ENCODE measurements around the gene ESPN. TPM values are rescaled to one million over a fixed set of nuclear protein-coding genes. Genes with fewer than 3 reads are reported as not detected.

The ESPN gene
- total and polyA plus RNA-seq, 2 of the 8 experiments (the other 6 are each of a cell fraction or from before 2014, with no cell fraction given): 5.2 to 16.3 TPM

DNA sequence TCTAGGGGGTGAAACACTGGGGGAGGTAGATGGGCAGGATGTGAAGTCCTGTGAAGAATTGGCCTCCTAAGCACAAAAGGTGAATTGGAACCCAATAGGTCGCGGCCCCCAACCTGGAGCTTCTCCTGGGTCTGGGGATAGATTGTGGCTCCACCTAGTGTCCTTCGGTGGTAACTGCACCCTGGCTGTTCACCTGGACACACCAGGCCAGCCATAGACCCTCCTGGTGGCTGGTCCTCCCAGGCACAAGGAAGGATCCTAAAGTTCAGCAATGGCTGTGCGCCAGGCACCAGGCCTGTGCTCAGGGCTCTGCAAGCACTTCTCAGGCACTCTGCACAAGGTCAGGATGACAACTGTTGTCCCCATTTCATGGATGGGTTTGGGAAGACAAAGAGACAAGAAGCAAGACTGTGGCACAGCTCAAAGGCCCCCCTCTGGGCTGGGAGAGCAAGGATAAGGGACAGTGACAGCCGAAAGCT is 13.5 kb downstream of the ESPN start:
- no peak overlapping the region for H2BK5ac ChIP-seq (ENCODE audit: low read depth, low read length)
- ChIA-PET POLR2A (ENCODE audit: partially characterized antibody) (interaction anchor here (0.6 to 4.4 kb wide), 6 partner anchors 12 to 196 kb away, joined by 3 to 15 read pairs (median 3); no protein-coding TSS in a partner anchor), CTCF (ENCODE audit: partially characterized antibody) (interaction anchor here (0.6 to 18.8 kb wide), 53 partner anchors 8 to 495 kb away, joined by 3 to 321 read pairs (median 6); partner anchors contain the start of genes ESPN, HES2, PLEKHG5 and TNFRSF25)
- no peaks in the 10 kb centered on the region for H4K20me1 ChIP-seq (replicated peaks in 1 of 2; ENCODE audit: control insufficient read depth in 1 of 2, insufficient read depth in 2 of 2, low read length in 2 of 2)
- H3K4me2 ChIP-seq (ENCODE audit: insufficient read depth in 1 of 2, low read depth in 2 of 2, low read length in 2 of 2): no peak overlapping the region
- no peak overlapping the region for H2AK5ac ChIP-seq (ENCODE audit: low read depth, low read length)
- TF ChIP-seq, protein P1, sequence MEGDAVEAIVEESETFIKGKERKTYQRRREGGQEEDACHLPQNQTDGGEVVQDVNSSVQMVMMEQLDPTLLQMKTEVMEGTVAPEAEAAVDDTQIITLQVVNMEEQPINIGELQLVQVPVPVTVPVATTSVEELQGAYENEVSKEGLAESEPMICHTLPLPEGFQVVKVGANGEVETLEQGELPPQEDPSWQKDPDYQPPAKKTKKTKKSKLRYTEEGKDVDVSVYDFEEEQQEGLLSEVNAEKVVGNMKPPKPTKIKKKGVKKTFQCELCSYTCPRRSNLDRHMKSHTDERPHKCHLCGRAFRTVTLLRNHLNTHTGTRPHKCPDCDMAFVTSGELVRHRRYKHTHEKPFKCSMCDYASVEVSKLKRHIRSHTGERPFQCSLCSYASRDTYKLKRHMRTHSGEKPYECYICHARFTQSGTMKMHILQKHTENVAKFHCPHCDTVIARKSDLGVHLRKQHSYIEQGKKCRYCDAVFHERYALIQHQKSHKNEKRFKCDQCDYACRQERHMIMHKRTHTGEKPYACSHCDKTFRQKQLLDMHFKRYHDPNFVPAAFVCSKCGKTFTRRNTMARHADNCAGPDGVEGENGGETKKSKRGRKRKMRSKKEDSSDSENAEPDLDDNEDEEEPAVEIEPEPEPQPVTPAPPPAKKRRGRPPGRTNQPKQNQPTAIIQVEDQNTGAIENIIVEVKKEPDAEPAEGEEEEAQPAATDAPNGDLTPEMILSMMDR (IDR thresholded peaks at IDR 0.05; ENCODE audit: control extremely low read depth in 1 of 3, insufficient read depth in 1 of 3, low read depth in 1 of 3, low read length in 3 of 3): peak; percentile 90 to 97 (median 96)
- peak; percentile 35; the same call in 1 of the 2 replicates for TF ChIP-seq GABPA (IDR thresholded peaks at IDR 0.05; ENCODE audit: borderline replicate concordance, insufficient read depth, low read length)
- TF ChIP-seq SIN3A (conservative IDR thresholded peaks at IDR 0.05 in 1 of 2, IDR thresholded peaks at IDR 0.05 in 1 of 2; ENCODE audit: low read depth in 1 of 2, low read length in 2 of 2): peak in 1 of 2 experiments; percentile 48; a peak in 1 of 4 replicates
- peak; percentile 79 to 81 for TF ChIP-seq RAD21 (IDR thresholded peaks at IDR 0.05 in 1 of 2, conservative IDR thresholded peaks at IDR 0.05 in 1 of 2; ENCODE audit: low read depth in 2 of 2, low read length in 2 of 2)
- no peak for TF ChIP-seq SAP30 (IDR thresholded peaks at IDR 0.05; ENCODE audit: insufficient read depth, insufficient replicate concordance, low read length)
- TF ChIP-seq, protein P2, sequence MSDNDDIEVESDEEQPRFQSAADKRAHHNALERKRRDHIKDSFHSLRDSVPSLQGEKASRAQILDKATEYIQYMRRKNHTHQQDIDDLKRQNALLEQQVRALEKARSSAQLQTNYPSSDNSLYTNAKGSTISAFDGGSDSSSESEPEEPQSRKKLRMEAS (IDR thresholded peaks at IDR 0.05): no peak
- peak; percentile 68; the same call in 1 of the 2 replicates for TF ChIP-seq YY1 (IDR thresholded peaks at IDR 0.05; ENCODE audit: low read depth, low read length)
- no peak overlapping the region for H2BK120ac ChIP-seq (replicated peaks; ENCODE audit: low read depth, low read length)
- no peak overlapping the region for H3K56ac ChIP-seq (replicated peaks; ENCODE audit: insufficient read length, low read depth, low read length)
- no peaks in the 10 kb centered on the region for H3K9me3 ChIP-seq (ENCODE audit: insufficient read depth in 2 of 2, low read depth in 1 of 2, low read length in 1 of 2)
- H3K36me3 ChIP-seq (ENCODE audit: control insufficient read depth in 2 of 4, insufficient read depth in 4 of 4, low read length in 3 of 4): no peaks in the 10 kb centered on the region
- peaks cover 3% of the 10 kb centered on the region; the same call in 1 of the 2 replicates for H3K23me2 ChIP-seq (ENCODE audit: low read depth, low read length)
- H3K23ac ChIP-seq (ENCODE audit: insufficient read length): no peak overlapping the region
- no peak overlapping the region for H3K9ac ChIP-seq (replicated peaks in 1 of 4; ENCODE audit: extremely low read depth in 1 of 4, low read depth in 3 of 4, low read length in 3 of 4)
- H3K27me3 ChIP-seq (replicated peaks in 1 of 4; ENCODE audit: control insufficient read depth in 3 of 4, extremely low read depth in 1 of 4, insufficient read depth in 3 of 4, low read length in 3 of 4): peaks cover 0 to 20% (median 12%) of the 10 kb centered on the region in 4 experiments; a peak in 5 of 7 replicates
- no peaks in the 10 kb centered on the region for H3K79me1 ChIP-seq (ENCODE audit: low read depth, low read length)
- no peak overlapping the region for H2BK20ac ChIP-seq (ENCODE audit: low read length)
- no peak overlapping the region; the same call in 1 of the 2 replicates for H2BK12ac ChIP-seq (ENCODE audit: low read depth, low read length)
- H4K8ac ChIP-seq (ENCODE audit: extremely low read depth, insufficient read depth, low read length): no peak overlapping the region
- H2AFZ ChIP-seq (ENCODE audit: low read length): no peak overlapping the region
- no peaks in the 10 kb centered on the region for H3K79me2 ChIP-seq (ENCODE audit: control insufficient read depth in 1 of 2, insufficient read depth in 2 of 2, low read length in 2 of 2)
- no peak overlapping the region for H3K4ac ChIP-seq (replicated peaks; ENCODE audit: insufficient read length, low read depth, low read length)
- H3K18ac ChIP-seq (ENCODE audit: extremely low read depth, low read length): no peak overlapping the region
- no peak overlapping the region for H3K14ac ChIP-seq (ENCODE audit: insufficient read length)
- FAIRE-seq (peak; percentile 80), DNase-seq (ENCODE audit: low read depth in 1 of 2, low spot score in 2 of 2) (peak; percentile 84 to 91)
- 34% methylated on average over 5 of the region's 5 CpGs; no CpG with 5 or more reads in 1 of the 2 experiments for WGBS, 2 experiments (ENCODE audit: extremely low coverage in 1 of 2, insufficient coverage in 1 of 2, insufficient read length in 1 of 2, insufficient replicate concordance in 2 of 2, low coverage in 1 of 2, low lambda C conversion rate in 2 of 2, missing lambda C conversion rate in 1 of 2)
- no peak overlapping the region for H3K27ac ChIP-seq (ENCODE audit: low read depth, low read length)
- no peak overlapping the region for H4K5ac ChIP-seq (ENCODE audit: insufficient read length, low read depth, low read length)
- no peak overlapping the region for H4K91ac ChIP-seq (replicated peaks; ENCODE audit: insufficient read length, low read length)
- no peak overlapping the region for H2BK15ac ChIP-seq (ENCODE audit: low read length)
- H3K4me3 ChIP-seq (ENCODE audit: extremely low read depth in 1 of 4, insufficient read depth in 2 of 4, low read depth in 3 of 4, low read length in 4 of 4): no peak overlapping the region
- H3K4me1 ChIP-seq (replicated peaks in 1 of 4; ENCODE audit: control insufficient read depth in 3 of 4, insufficient read depth in 4 of 4, low read length in 3 of 4): peaks cover 3 to 11% (median 4%) of the 10 kb centered on the region in 4 experiments

All from H1 (cell line).